Stimulated activated CD8-positive, alpha-beta memory T cell treated with anti-CD3 and anti-CD28 coated beads, Interleukin-12 subunit alpha, Interleukin-12 subunit beta, amount 100 ng/mL, for 24 hours (primary cell): ENCODE measurements around the gene GAPDH.
"Not testable (repeated sequence)": the region's sequence is repeated elsewhere in the genome, so short reads cannot be mapped to it uniquely, and the experiment has no call there.

ENCODE experiments used
- DNase-seq: peaks from one replicate; pipeline ENCODE4 v3.0.0-alpha.2; 2020; ENCODE audit errors: extremely low read depth

The GAPDH gene

GRCh38 chr12:6533923-6534694 lies at the start of gene GAPDH:
Gene GAPDH, plus strand, starts transcription at chr12:6534517. Its CDS starts 316 bp downstream, at chr12:6534833.
- DNase-seq = peak; percentile 66

- no peak for DNase-seq
Observed at GRCh38 chr12:6488240-6488639, 46.1 kb upstream of the GAPDH start.

- no peak for DNase-seq
Observed at GRCh38 chr12:6489449-6489848, 44.9 kb upstream of the GAPDH start.

GRCh38 chr12:6490673-6491072 lies 43.6 kb upstream of the GAPDH start:
- DNase-seq = not testable (repeated sequence)

GRCh38 chr12:6492838-6493496 lies 41.4 kb upstream of the GAPDH start, which contains the start of gene MRPL51:
Gene MRPL51, minus strand, starts transcription at chr12:6493262. Its CDS starts 126 bp downstream, at chr12:6493136.
- peak; percentile 98 for DNase-seq

GRCh38 chr12:6493497-6494257 lies 40.6 kb upstream of the GAPDH start, which contains the start of gene NCAPD2:
Gene NCAPD2, plus strand, starts transcription at chr12:6494102. Its CDS starts 997 bp downstream, at chr12:6495099.
- peak; percentile 86 for DNase-seq

GRCh38 chr12:6494258-6494743 lies 40.0 kb upstream of the GAPDH start:
- DNase-seq = no peak

GRCh38 chr12:6494968-6495367 lies 39.3 kb upstream of the GAPDH start:
- no peak for DNase-seq

GRCh38 chr12:6497291-6497690 lies 37.0 kb upstream of the GAPDH start:
- DNase-seq = not testable (repeated sequence)

- no peak for DNase-seq
Observed at GRCh38 chr12:6500466-6500865, 33.9 kb upstream of the GAPDH start.

- DNase-seq = no peak
Observed at GRCh38 chr12:6507102-6507998, 27.0 kb upstream of the GAPDH start.

GRCh38 chr12:6508087-6508486 lies 26.2 kb upstream of the GAPDH start:
- DNase-seq = no peak

- no peak for DNase-seq
Observed at GRCh38 chr12:6520186-6520585, 14.1 kb upstream of the GAPDH start.

GRCh38 chr12:6522193-6522592 lies 12.1 kb upstream of the GAPDH start:
- no peak for DNase-seq

- no peak for DNase-seq
Observed at GRCh38 chr12:6523708-6524107, 10.6 kb upstream of the GAPDH start.

GRCh38 chr12:6524648-6525047 lies 9.7 kb upstream of the GAPDH start:
- no peak for DNase-seq

- no peak for DNase-seq
Observed at GRCh38 chr12:6526201-6526600, 8.1 kb upstream of the GAPDH start.

GRCh38 chr12:6526766-6527525 lies 7.4 kb upstream of the GAPDH start:
- no peak for DNase-seq

GRCh38 chr12:6527711-6528110 lies 6.6 kb upstream of the GAPDH start:
- DNase-seq = no peak

- DNase-seq = no peak
Observed at GRCh38 chr12:6528539-6529235, 5.6 kb upstream of the GAPDH start.
